A549 (cell line): ENCODE data around the gene PCYT1A. TPM values are rescaled to one million over a fixed set of nuclear protein-coding genes. Genes with fewer than 3 reads are reported as not detected.

Experiments
- ATAC-seq, 2 experiments: fragments of 200-7000 bp in 1 of 2; fragments of >200 bp in 1 of 2; cut with Nextera tagmentation in 1 of 2; cut with Tn5 transposase in 1 of 2; 3 replicates each; pipeline versions ENCODE4 v1.8.0 to v1.9.1; 2018 to 2020; ENCODE audit warnings: mild to moderate bottlenecking in 1 of 2, moderate library complexity in 1 of 2
- CTCF ChIA-PET: fragments of 300-600 bp; sonication (Branson Sonifier 250); formaldehyde crosslinking; extraction: SDS; loops from one replicate; lab custom pipeline; 2021; ENCODE audit warnings: antibody characterized with exemption, inconsistent platforms; lab: Yijun Ruan, JAX
- POLR2A ChIA-PET: fragments of 350-600 bp; formaldehyde crosslinking; extraction: SDS; loops from one replicate; lab custom pipeline; 2021; ENCODE audit warnings: antibody characterized with exemption, inconsistent platforms; lab: Yijun Ruan, JAX
- DNase-seq, 2 experiments: peaks; one replicate each; pipeline versions ENCODE4 v3.0.0 to v3.0.0-alpha.2; 2011 to 2016; ENCODE audit warnings: low read depth in 1 of 2, low spot score in 1 of 2
- FAIRE-seq: peaks from 2 replicates; lab custom pipeline; 2011; peaks lifted over from hg19 to GRCh38; lab: Jason Lieb, UNC
- H3K27ac ChIP-seq, 2 experiments: fragments of >200 bp; sonication (Bioruptor Twin); formaldehyde crosslinking; 3 replicates each; pipeline ENCODE4 v1.5.1; 2016 to 2017
- H3K4me1 ChIP-seq: fragments of >200 bp; sonication (Bioruptor Twin); formaldehyde crosslinking; 3 replicates; pipeline ENCODE4 v1.6.1; 2016
- H3K4me2 ChIP-seq: fragments of >200 bp; sonication (Bioruptor Twin); formaldehyde crosslinking; 3 replicates; pipeline ENCODE4 v1.6.1; 2016
- H3K4me3 ChIP-seq: fragments of >200 bp; sonication (Bioruptor Twin); formaldehyde crosslinking; 3 replicates; pipeline ENCODE4 v1.5.1; 2016
- H3K9me3 ChIP-seq: fragments of >200 bp; sonication (Bioruptor Twin); formaldehyde crosslinking; 3 replicates; pipeline ENCODE4 v1.6.1; 2016
- CHD2 ChIP-seq: fragments of 150-350 bp; IDR thresholded peaks from 2 replicates; pipeline ENCODE4 v1.6.1; 2014; ENCODE audit warnings: low read length; ENCODE audit not compliant: partially characterized antibody
- EHF ChIP-seq: fragments of 250-450 bp; sonication (Bioruptor Pico); IDR thresholded peaks from 2 replicates; pipeline ENCODE4 v1.5.0; 2020; ENCODE audit warnings: mild to moderate bottlenecking
- EP300 ChIP-seq, 2 experiments: fragments of >200 bp; sonication (Bioruptor Twin); formaldehyde crosslinking; IDR thresholded peaks; 2 replicates in 1 of 2; 3 replicates in 1 of 2; pipeline ENCODE4 v1.6.1; 2016 to 2017
- FOSL2 ChIP-seq, 2 experiments: fragments of 450-650 bp in 1 of 2; fragments of >200 bp in 1 of 2; sonication (Bioruptor Twin) in 1 of 2; formaldehyde crosslinking; IDR thresholded peaks; 2 replicates each; pipeline versions ENCODE4 v1.5.0 to v1.6.1; 2016 to 2020; ENCODE audit warnings: mild to moderate bottlenecking in 1 of 2, moderate library complexity in 1 of 2
- GATA3 ChIP-seq: IDR thresholded peaks from 2 replicates; pipeline ENCODE4 v1.6.1; 2012; ENCODE audit warnings: borderline replicate concordance
- HDAC2 ChIP-seq: fragments of 200-600 bp; sonication (generic); IDR thresholded peaks from 2 replicates; pipeline ENCODE4 v1.6.1; 2016
- HEYL ChIP-seq: fragments of 250-450 bp; sonication (Bioruptor Pico); IDR thresholded peaks from 2 replicates; pipeline ENCODE4 v1.8.0; 2021; ENCODE audit warnings: mild to moderate bottlenecking, moderate library complexity
- HOXB13 ChIP-seq: fragments of 250-450 bp; sonication (Bioruptor Pico); IDR thresholded peaks from 2 replicates; pipeline ENCODE4 v1.5.0; 2020; ENCODE audit warnings: low read depth, mild to moderate bottlenecking, moderate library complexity
- HOXB5 ChIP-seq: fragments of 250-450 bp; sonication (Bioruptor Pico); IDR thresholded peaks from 2 replicates; pipeline ENCODE4 v1.5.0; 2020; ENCODE audit warnings: mild to moderate bottlenecking, moderate library complexity
- JUN ChIP-seq, 2 experiments: fragments of >200 bp; sonication (Bioruptor Twin); formaldehyde crosslinking; IDR thresholded peaks; 2 replicates in 1 of 2; 3 replicates in 1 of 2; pipeline ENCODE4 v1.6.1; 2016 to 2017
- KDM1A ChIP-seq: fragments of 200-600 bp; sonication (generic); IDR thresholded peaks from 2 replicates; pipeline ENCODE4 v1.6.1; 2016; ENCODE audit warnings: low read depth, mild to moderate bottlenecking
- MAFK ChIP-seq: fragments of 450-650 bp; IDR thresholded peaks from 2 replicates; pipeline ENCODE4 v1.6.1; 2014; ENCODE audit not compliant: partially characterized antibody
- PHF8 ChIP-seq: fragments of 200-600 bp; sonication (generic); IDR thresholded peaks from 2 replicates; pipeline ENCODE4 v1.6.1; 2016; ENCODE audit warnings: low read depth, mild to moderate bottlenecking, antibody characterized with exemption, moderate library complexity, borderline replicate concordance
- RARB ChIP-seq: fragments of 250-450 bp; sonication (Bioruptor Pico); IDR thresholded peaks from 2 replicates; pipeline ENCODE4 v1.8.0; 2021; ENCODE audit warnings: mild to moderate bottlenecking, moderate library complexity
- RCOR1 ChIP-seq: fragments of 150-350 bp; IDR thresholded peaks from 2 replicates; pipeline ENCODE4 v1.6.1; 2014; ENCODE audit warnings: antibody characterized with exemption, low read length, low read depth
- RFX5 ChIP-seq: fragments of 450-650 bp; IDR thresholded peaks from 2 replicates; pipeline ENCODE4 v1.7.1; 2014; ENCODE audit warnings: antibody characterized with exemption, mild to moderate bottlenecking, moderate library complexity
- ZFP36 ChIP-seq: fragments of 450-650 bp; IDR thresholded peaks from 2 replicates; pipeline ENCODE4 v1.6.1; 2014; ENCODE audit warnings: borderline replicate concordance; ENCODE audit not compliant: partially characterized antibody
- WGBS: methylation state at CpG from one replicate; pipeline ENCODE4 v1.1.6; 2017; ENCODE audit errors: missing lambda C conversion rate; 5-methylcytosine and 5-hydroxymethylcytosine counted together
- polyA plus RNA-seq, 4 experiments: library from polyadenylated mRNA; depleted of rRNA in 3 of 4; stranded (reverse); fragments of >200 nt; fragmentation: RNase III in 1 of 4; extraction: RNeasy Plus Mini Kit Qiagen cat#74134 plus additional on column Dnase treatment in 1 of 4; gene quantifications; 2 replicates in 3 of 4; 3 replicates in 1 of 4; pipeline ENCODE4 v1.2.3, GENCODE V29; 2011 to 2017
- TF ChIP-seq, protein P1 (sequence below): fragments of 450-650 bp; IDR thresholded peaks from 2 replicates; pipeline ENCODE4 v1.6.1; 2014; ENCODE audit warnings: antibody characterized with exemption
- TF ChIP-seq, protein P2 (sequence below): IDR thresholded peaks from 2 replicates; pipeline ENCODE4 v1.6.1; 2012
- TF ChIP-seq, protein P3 (sequence below): fragments of >200 bp; sonication (Bioruptor Twin); formaldehyde crosslinking; IDR thresholded peaks from 2 replicates; pipeline ENCODE4 v1.6.1; 2016
- TF ChIP-seq, protein P4 (sequence below): fragments of 250-450 bp; sonication (Bioruptor Pico); IDR thresholded peaks from 2 replicates; pipeline ENCODE4 v1.5.0; 2021; ENCODE audit warnings: mild to moderate bottlenecking, moderate library complexity, borderline replicate concordance
- TF ChIP-seq, protein P5 (sequence below): IDR thresholded peaks from 2 replicates; pipeline ENCODE4 v1.6.1; 2012; ENCODE audit warnings: low read depth, borderline replicate concordance
- TF ChIP-seq, protein P6 (sequence below): fragments of >200 bp; sonication (Bioruptor Twin); formaldehyde crosslinking; IDR thresholded peaks from 3 replicates; pipeline ENCODE4 v1.6.1; 2016

The PCYT1A gene
- polyA plus RNA-seq, 2 of the 4 experiments (the other 2 are of a cell fraction): 41.9 to 45.4 TPM

DNA sequence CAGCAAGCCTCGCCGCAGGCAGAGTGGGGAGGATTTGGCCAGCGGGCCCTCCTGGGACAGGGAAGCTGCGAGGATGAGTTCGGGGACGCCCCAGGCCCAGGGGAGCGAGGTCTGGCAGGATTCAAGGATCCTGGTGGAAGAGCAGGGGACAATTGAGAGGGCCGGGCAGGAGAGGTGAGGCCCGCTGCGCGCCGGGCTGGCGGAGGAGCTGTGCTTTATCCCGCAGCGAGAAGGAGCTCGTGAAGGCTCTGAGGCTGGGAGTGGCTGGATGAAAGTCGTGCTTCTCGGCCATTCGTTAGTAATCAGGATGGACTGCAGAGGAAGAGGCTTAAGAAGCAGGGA is 67.6 kb downstream of the PCYT1A start (continued):
- TF ChIP-seq, protein P1, sequence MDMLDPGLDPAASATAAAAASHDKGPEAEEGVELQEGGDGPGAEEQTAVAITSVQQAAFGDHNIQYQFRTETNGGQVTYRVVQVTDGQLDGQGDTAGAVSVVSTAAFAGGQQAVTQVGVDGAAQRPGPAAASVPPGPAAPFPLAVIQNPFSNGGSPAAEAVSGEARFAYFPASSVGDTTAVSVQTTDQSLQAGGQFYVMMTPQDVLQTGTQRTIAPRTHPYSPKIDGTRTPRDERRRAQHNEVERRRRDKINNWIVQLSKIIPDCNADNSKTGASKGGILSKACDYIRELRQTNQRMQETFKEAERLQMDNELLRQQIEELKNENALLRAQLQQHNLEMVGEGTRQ: no peak
- no peak for TF ChIP-seq RCOR1
- TF ChIP-seq, protein P2, sequence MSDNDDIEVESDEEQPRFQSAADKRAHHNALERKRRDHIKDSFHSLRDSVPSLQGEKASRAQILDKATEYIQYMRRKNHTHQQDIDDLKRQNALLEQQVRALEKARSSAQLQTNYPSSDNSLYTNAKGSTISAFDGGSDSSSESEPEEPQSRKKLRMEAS: no peak
- TF ChIP-seq JUN (IDR thresholded peaks at IDR 0.05): no peak

DNA sequence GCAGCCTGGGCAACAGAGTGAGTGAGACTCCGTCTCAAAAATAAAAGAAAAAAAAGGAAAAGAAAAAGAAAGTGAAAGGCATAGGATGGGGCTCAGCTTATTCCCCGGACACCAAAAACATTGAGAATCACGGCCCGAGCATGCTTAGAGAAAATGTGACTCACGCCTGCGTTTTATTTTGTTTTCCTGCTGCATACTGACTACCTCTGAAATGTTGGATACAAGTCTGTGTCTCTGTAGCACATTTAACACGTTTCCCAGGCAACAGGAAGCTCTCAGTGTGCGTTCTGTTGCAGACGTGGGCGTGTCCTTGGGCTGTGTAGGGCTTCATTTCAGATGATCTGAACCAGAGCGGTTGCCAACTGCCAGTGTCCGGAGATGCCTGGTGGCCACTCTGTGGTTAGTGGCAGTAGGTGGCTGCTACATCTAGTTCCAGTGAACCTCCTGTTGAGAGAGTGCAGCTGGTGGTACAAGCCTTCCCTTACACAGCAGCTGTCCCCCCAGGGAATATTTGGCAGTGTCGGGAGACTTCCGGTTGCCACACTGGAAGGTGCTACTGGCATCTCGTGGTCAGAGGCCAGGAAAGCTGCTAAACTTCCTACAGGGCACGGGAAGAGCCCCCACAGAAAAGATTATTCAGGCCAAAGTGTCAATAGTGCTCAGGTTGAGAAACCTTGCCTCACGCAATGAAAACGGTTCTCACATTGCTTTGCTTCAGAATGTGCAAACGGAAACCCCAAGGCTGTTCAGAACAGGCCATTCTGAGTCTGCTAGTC is 68.1 kb downstream of the PCYT1A start:
- Histone ChIP-seq H3K4me1 (no peaks in the 10 kb centered on the region), H3K4me3 (no peak overlapping the region), H3K27ac (no peak overlapping the region), H3K4me2 (no peak overlapping the region), H3K9me3 (no peaks in the 10 kb centered on the region)
- DNase-seq (no peak), FAIRE-seq (no peak), ATAC-seq (peak; percentile 10 to 52; a peak in 4 of 6 replicates)
- ChIA-PET CTCF (interaction anchor here (0.5 kb wide), 1 partner anchor 10 kb away, joined by 3 read pairs; no protein-coding TSS in a partner anchor), POLR2A (no interaction called here)
- TF ChIP-seq ZFP36 (no peak), PHF8 (no peak), MAFK (no peak), RCOR1 (no peak), EP300 (IDR thresholded peaks at IDR 0.05) (no peak), EHF (CRISPR knock-in tag) (no peak), RARB (no peak), CHD2 (no peak), HOXB13 (CRISPR knock-in tag) (no peak), HDAC2 (no peak)
- TF ChIP-seq, protein P3, sequence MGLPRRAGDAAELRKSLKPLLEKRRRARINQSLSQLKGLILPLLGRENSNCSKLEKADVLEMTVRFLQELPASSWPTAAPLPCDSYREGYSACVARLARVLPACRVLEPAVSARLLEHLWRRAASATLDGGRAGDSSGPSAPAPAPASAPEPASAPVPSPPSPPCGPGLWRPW: no peak
- TF ChIP-seq, protein P4, sequence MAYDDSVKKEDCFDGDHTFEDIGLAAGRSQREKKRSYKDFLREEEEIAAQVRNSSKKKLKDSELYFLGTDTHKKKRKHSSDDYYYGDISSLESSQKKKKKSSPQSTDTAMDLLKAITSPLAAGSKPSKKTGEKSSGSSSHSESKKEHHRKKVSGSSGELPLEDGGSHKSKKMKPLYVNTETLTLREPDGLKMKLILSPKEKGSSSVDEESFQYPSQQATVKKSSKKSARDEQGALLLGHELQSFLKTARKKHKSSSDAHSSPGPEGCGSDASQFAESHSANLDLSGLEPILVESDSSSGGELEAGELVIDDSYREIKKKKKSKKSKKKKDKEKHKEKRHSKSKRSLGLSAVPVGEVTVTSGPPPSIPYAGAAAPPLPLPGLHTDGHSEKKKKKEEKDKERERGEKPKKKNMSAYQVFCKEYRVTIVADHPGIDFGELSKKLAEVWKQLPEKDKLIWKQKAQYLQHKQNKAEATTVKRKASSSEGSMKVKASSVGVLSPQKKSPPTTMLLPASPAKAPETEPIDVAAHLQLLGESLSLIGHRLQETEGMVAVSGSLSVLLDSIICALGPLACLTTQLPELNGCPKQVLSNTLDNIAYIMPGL (CRISPR knock-in tag): no peak
- TF ChIP-seq, protein P5, sequence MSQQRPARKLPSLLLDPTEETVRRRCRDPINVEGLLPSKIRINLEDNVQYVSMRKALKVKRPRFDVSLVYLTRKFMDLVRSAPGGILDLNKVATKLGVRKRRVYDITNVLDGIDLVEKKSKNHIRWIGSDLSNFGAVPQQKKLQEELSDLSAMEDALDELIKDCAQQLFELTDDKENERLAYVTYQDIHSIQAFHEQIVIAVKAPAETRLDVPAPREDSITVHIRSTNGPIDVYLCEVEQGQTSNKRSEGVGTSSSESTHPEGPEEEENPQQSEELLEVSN: no peak
- TF ChIP-seq, protein P6, sequence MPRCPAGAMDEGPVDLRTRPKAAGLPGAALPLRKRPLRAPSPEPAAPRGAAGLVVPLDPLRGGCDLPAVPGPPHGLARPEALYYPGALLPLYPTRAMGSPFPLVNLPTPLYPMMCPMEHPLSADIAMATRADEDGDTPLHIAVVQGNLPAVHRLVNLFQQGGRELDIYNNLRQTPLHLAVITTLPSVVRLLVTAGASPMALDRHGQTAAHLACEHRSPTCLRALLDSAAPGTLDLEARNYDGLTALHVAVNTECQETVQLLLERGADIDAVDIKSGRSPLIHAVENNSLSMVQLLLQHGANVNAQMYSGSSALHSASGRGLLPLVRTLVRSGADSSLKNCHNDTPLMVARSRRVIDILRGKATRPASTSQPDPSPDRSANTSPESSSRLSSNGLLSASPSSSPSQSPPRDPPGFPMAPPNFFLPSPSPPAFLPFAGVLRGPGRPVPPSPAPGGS: no peak
- 66% methylated on average over 19 of the region's 19 CpGs for WGBS

DNA sequence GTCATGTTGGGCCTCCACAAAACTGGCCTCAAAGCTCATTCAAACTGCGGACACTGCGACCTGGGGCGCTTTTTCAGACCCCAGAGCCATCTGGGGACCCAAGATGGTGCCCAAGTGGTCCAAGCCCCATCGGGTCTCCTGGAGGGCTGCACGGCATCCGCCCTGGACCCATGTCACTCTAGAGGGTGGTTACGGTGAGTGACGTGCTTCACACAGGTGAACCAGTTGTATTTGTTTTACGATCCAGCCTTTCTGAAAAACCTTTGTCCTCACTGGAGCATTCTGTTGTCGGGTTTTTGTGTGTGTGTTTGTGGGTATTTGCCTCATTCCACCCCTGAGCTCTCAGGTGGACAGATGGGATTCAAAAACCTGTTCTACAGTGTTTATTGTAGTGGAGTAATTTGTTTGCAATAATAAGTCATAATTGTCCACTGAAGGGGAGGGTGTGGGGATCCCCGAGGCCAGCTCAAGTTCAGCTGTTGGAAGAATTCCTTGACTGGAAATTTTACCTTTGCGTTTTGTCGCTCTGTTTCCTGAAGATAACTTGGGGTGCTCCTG is 69.3 kb downstream of the PCYT1A start:
- no peak overlapping the region for H3K27ac ChIP-seq
- no peaks in the 10 kb centered on the region for H3K9me3 ChIP-seq
- no peak for ATAC-seq
- WGBS: 80% methylated on average over 10 of the region's 13 CpGs
- ChIA-PET CTCF (interaction anchor here (0.6 kb wide), 1 partner anchor 23 kb away, joined by 3 read pairs; no protein-coding TSS in a partner anchor), POLR2A (no interaction called here)
- H3K4me2 ChIP-seq: no peak overlapping the region
- TF ChIP-seq GATA3 (no peak), HEYL (CRISPR knock-in tag) (no peak), FOSL2 (IDR thresholded peaks at IDR 0.05) (no peak), FOSL2 (CRISPR knock-in tag; IDR thresholded peaks at IDR 0.05) (no peak), RFX5 (no peak), HOXB5 (CRISPR knock-in tag) (no peak), EP300 (IDR thresholded peaks at IDR 0.05) (no peak), HDAC2 (no peak), KDM1A (no peak)
- no peak for FAIRE-seq
- no peaks in the 10 kb centered on the region for H3K4me1 ChIP-seq
- no peak for DNase-seq
- no peak overlapping the region for H3K4me3 ChIP-seq
